KMS-11 (cell line): Measurements from ENCODE around the gene COL7A1.

Source experiments
- H2AFZ ChIP-seq: fragments of 200-600 bp; sonication (generic); 2 replicates; pipeline ENCODE4 v1.6.1; 2016; ENCODE audit warnings: antibody characterized with exemption, mixed run types, low read depth
- H3K27ac ChIP-seq: fragments of 200-600 bp; sonication (generic); 2 replicates; pipeline ENCODE4 v1.6.1; 2016; ENCODE audit warnings: mild to moderate bottlenecking, mixed run types
- H3K27me3 ChIP-seq: fragments of 200-600 bp; sonication (generic); 2 replicates; pipeline ENCODE4 v1.6.1; 2017; ENCODE audit warnings: mild to moderate bottlenecking, low read depth, mixed run types, moderate library complexity; ENCODE audit not compliant: insufficient read depth
- H3K36me3 ChIP-seq: fragments of 200-600 bp; sonication (generic); 2 replicates; pipeline ENCODE4 v1.6.1; 2017; ENCODE audit warnings: mild to moderate bottlenecking, mixed run types; ENCODE audit not compliant: insufficient read depth
- H3K4me1 ChIP-seq: fragments of 200-600 bp; sonication (generic); 2 replicates; pipeline ENCODE4 v1.6.1; 2016; ENCODE audit warnings: mild to moderate bottlenecking, low read depth, mixed run types; ENCODE audit not compliant: poor library complexity, severe bottlenecking
- H3K4me2 ChIP-seq: fragments of 200-600 bp; sonication (generic); 2 replicates; pipeline ENCODE4 v1.7.0; 2016; ENCODE audit warnings: mild to moderate bottlenecking, mixed run types
- H3K4me3 ChIP-seq: fragments of 200-600 bp; sonication (generic); IDR thresholded peaks from 2 replicates; pipeline ENCODE4 v1.6.1; 2017; ENCODE audit warnings: low read depth, low read length, mixed read lengths; ENCODE audit not compliant: insufficient read depth
- H3K79me2 ChIP-seq: fragments of 200-600 bp; sonication (generic); 2 replicates; pipeline ENCODE4 v1.6.1; 2016; ENCODE audit warnings: low read depth, mixed run types; ENCODE audit not compliant: insufficient read depth
- H3K9ac ChIP-seq: fragments of 200-600 bp; sonication (generic); 2 replicates; pipeline ENCODE4 v1.6.1; 2016; ENCODE audit warnings: mild to moderate bottlenecking, mixed run types
- H4K20me1 ChIP-seq: fragments of 200-600 bp; sonication (generic); 2 replicates; pipeline ENCODE4 v1.6.1; 2016; ENCODE audit warnings: mild to moderate bottlenecking, mixed run types; ENCODE audit not compliant: insufficient read depth
- CTCF ChIP-seq: fragments of 200-600 bp; sonication (generic); conservative IDR thresholded peaks from 2 replicates; pipeline ENCODE4 v1.6.1; 2017; ENCODE audit warnings: low read depth, mild to moderate bottlenecking, antibody characterized with exemption, low read length, moderate library complexity, mixed read lengths

The COL7A1 gene

GRCh38 chr3:48637305-48637704, 42.2 kb upstream of the COL7A1 start:
- H4K20me1 ChIP-seq: no peaks in the 10 kb centered on the region
- no peaks in the 10 kb centered on the region for H3K4me1 ChIP-seq
- no peak overlapping the region for H3K4me2 ChIP-seq
- no peak overlapping the region for H2AFZ ChIP-seq
- no peaks in the 10 kb centered on the region for H3K27me3 ChIP-seq
- H3K79me2 ChIP-seq: no peaks in the 10 kb centered on the region
- H3K36me3 ChIP-seq: no peaks in the 10 kb centered on the region
- TF ChIP-seq CTCF: no peak
- no peak overlapping the region for H3K9ac ChIP-seq
- H3K27ac ChIP-seq: no peak overlapping the region
- H3K4me3 ChIP-seq: no peak overlapping the region

- Histone ChIP-seq H3K36me3 (no peaks in the 10 kb centered on the region), H2AFZ (peak overlapping the region; percentile 73), H3K4me1 (no peaks in the 10 kb centered on the region), H3K27me3 (no peaks in the 10 kb centered on the region), H4K20me1 (no peaks in the 10 kb centered on the region), H3K79me2 (no peaks in the 10 kb centered on the region), H3K4me2 (peak overlapping the region; percentile 63), H3K4me3 (peak overlapping the region; percentile 17), H3K9ac (peak overlapping the region; percentile 18; the same call in 1 of the 2 replicates), H3K27ac (no peak overlapping the region)
- TF ChIP-seq CTCF: no peak
Measured at GRCh38 chr3:48636149-48636655, 41.1 kb upstream of the COL7A1 start.

GRCh38 chr3:48635222-48636021, 40.3 kb upstream of the COL7A1 start, which contains the start of gene SLC26A6:
SLC26A6 (minus strand) TSS chr3:48635461; CDS start chr3:48635393, 68 bp downstream.
- H3K27me3 ChIP-seq: no peaks in the 10 kb centered on the region
- no peaks in the 10 kb centered on the region for H3K4me1 ChIP-seq
- TF ChIP-seq CTCF: 0 out of 2 replicates have a peak, but pooled peaks have one; percentile 34
- no peaks in the 10 kb centered on the region for H3K79me2 ChIP-seq
- H3K4me2 ChIP-seq: peak within 1 kb of the TSS; percentile 63
- H2AFZ ChIP-seq: peak within 1 kb of the TSS; percentile 73
- H4K20me1 ChIP-seq: no peaks in the 10 kb centered on the region
- no peaks in the 10 kb centered on the region for H3K36me3 ChIP-seq
- H3K4me3 ChIP-seq: peak within 1 kb of the TSS; percentile 17
- H3K9ac ChIP-seq: peak within 1 kb of the TSS; percentile 22; the same call in 1 of the 2 replicates
- H3K27ac ChIP-seq: no peak within 1 kb of the TSS

DNA sequence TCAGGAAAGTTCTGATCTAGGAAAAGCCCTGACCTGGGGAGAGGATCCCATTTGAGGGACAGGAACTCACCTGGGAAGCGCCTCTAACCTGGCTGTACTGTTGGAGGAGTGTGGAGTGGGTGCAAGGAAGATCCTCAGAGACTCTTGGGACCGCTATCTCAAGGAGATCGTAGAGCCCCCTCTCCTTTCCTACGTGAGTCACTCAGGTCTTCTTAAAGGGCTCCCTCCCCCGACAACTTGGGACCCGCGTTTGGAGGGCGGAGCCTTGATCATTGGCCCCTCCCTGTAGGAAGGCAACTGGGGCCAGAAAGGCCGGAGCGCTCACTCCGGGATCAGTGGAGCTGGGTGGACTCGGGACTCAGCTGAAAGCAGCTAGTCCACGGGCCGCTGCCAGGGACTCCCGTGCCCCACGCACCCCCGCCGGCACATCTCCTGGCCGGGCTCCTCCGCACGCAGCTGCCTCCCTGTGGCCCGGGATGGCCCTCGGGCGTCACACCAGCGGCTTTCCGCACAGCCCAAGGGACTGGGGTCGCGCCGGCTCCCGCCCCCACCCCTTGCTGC, 39.6 kb upstream of the COL7A1 start:
- Histone ChIP-seq H3K79me2 (no peaks in the 10 kb centered on the region), H4K20me1 (no peaks in the 10 kb centered on the region), H3K4me2 (peak overlapping the region; percentile 31), H3K27me3 (no peaks in the 10 kb centered on the region), H3K9ac (peak overlapping the region; percentile 22; the same call in 1 of the 2 replicates), H3K27ac (no peak overlapping the region), H3K4me1 (no peaks in the 10 kb centered on the region), H3K36me3 (no peaks in the 10 kb centered on the region), H2AFZ (peak overlapping the region; percentile 52), H3K4me3 (no peak overlapping the region)
- TF ChIP-seq CTCF: no peak
